Lung (tissue), 12 donors: ENCODE measurements around the gene LINC00305. TPM values are rescaled to one million over a fixed set of nuclear protein-coding genes. Genes with fewer than 3 reads are reported as not detected.

Experiments
- ATAC-seq: fragments of 200-7000 bp; cut with Tn5 transposase; one replicate; pipeline ENCODE4 v1.9.1; 2020; ENCODE audit warnings: moderate number of reproducible peaks; ENCODE audit not compliant: insufficient read depth, low FRiP score
- DNase-seq, 3 donors: peaks; one replicate each; pipeline ENCODE4 v3.0.0-alpha.2; 2013 to 2017
- H3K27ac ChIP-seq, 2 donors: one replicate each; pipeline ENCODE4 v1.5.1; 2013; ENCODE audit warnings: mild to moderate bottlenecking in 2 of 2, moderate library complexity in 2 of 2, control low read depth in 1 of 2, inconsistent platforms in 1 of 2, low read depth in 1 of 2, low read length in 1 of 2
- H3K27me3 ChIP-seq, 3 donors: one replicate each; pipeline ENCODE4 v1.5.1; 2013; ENCODE audit warnings: low read length in 2 of 3; ENCODE audit not compliant: control insufficient read depth in 3 of 3, insufficient read depth in 3 of 3
- H3K36me3 ChIP-seq, 4 donors: one replicate each; pipeline ENCODE4 v1.5.1; 2013; ENCODE audit warnings: low read length in 4 of 4, mild to moderate bottlenecking in 1 of 4, moderate library complexity in 1 of 4; ENCODE audit not compliant: control insufficient read depth in 4 of 4, insufficient read depth in 4 of 4
- H3K4me1 ChIP-seq, 5 donors: one replicate each; pipeline ENCODE4 v1.5.1; 2013; ENCODE audit warnings: low read length in 5 of 5, mild to moderate bottlenecking in 2 of 5, moderate library complexity in 1 of 5; ENCODE audit not compliant: control insufficient read depth in 5 of 5, insufficient read depth in 5 of 5
- H3K4me3 ChIP-seq: one replicate; pipeline ENCODE4 v1.5.1; 2013; ENCODE audit warnings: mild to moderate bottlenecking, control low read depth, moderate library complexity
- H3K9ac ChIP-seq, 2 donors: one replicate each; pipeline ENCODE4 v1.5.1; 2013; ENCODE audit warnings: low read length in 2 of 2, control low read depth in 1 of 2; ENCODE audit not compliant: insufficient read depth in 1 of 2
- H3K9me3 ChIP-seq, 4 donors: one replicate each; pipeline ENCODE4 v1.5.1; 2013; ENCODE audit warnings: low read length in 3 of 4, mild to moderate bottlenecking in 1 of 4, moderate library complexity in 1 of 4; ENCODE audit not compliant: control insufficient read depth in 4 of 4, insufficient read depth in 3 of 4
- CTCF ChIP-seq: IDR thresholded peaks from 2 replicates; pipeline ENCODE4 v1.5.1; 2012; ENCODE audit warnings: mild to moderate bottlenecking; ENCODE audit errors: control extremely low read depth, extremely low read depth
- WGBS, 2 donors: extraction: QIAGEN DNeasy Blood & Tissue Kit; methylation state at CpG; one replicate each; pipeline ENCODE4 v1.1.7; 2013; 5-methylcytosine and 5-hydroxymethylcytosine counted together
- polyA plus RNA-seq, 2 donors: library from polyadenylated mRNA; stranded (reverse); fragments of 200-250 nt; gene quantifications; one replicate each; pipeline ENCODE4 v1.2.1, GENCODE V29; 2013
- total RNA-seq, 2 donors: library from RNA; depleted of rRNA in 1 of 2; stranded (reverse); fragments of >200 nt in 1 of 2; gene quantifications; one replicate each; pipeline ENCODE4 v1.2.1, GENCODE V29; 2014 to 2021
- donor health status: control.
- donor health status: control.
- donor health status: Bipolar disorder and iron deficiency.
- donor health status: healthy.
- donor health status: DM: yes; HTN: yes; CAD: no.

LINC00305 gene
- total and polyA plus RNA-seq, 4 donors, result 0.44 TPM; not detected in 3

- ATAC-seq (no peak), DNase-seq (no peak)
- no peaks in the 10 kb centered on the region for H3K4me1 ChIP-seq
- no peak overlapping the region for H3K4me3 ChIP-seq
- WGBS, 2 donors, result 82% methylated on average over 5 of the region's 5 CpGs
- H3K27ac ChIP-seq, result no peak overlapping the region
- H3K36me3 ChIP-seq, result no peaks in the 10 kb centered on the region
- no peaks in the 10 kb centered on the region for H3K9me3 ChIP-seq
- no peak overlapping the region for H3K9ac ChIP-seq
- no peaks in the 10 kb centered on the region for H3K27me3 ChIP-seq
- TF ChIP-seq CTCF, result no peak
These were observed 30.0 kb upstream of the LINC00305 start for GRCh38 chr18:64178860-64179259.

GRCh38 chr18:64175432-64175831, 26.5 kb upstream of the LINC00305 start:
- Histone ChIP-seq H3K4me3 (no peak overlapping the region), H3K9ac (no peak overlapping the region), H3K27ac (no peak overlapping the region), H3K9me3 (peaks cover 0 to 3% (median 0%) of the 10 kb centered on the region in 4 donors), H3K4me1 (no peaks in the 10 kb centered on the region), H3K27me3 (no peaks in the 10 kb centered on the region), H3K36me3 (no peaks in the 10 kb centered on the region)
- ATAC-seq (no peak), DNase-seq (no peak)
- TF ChIP-seq CTCF, result no peak
- 77 to 82% methylated on average over 7 of the region's 7 CpGs for WGBS, 2 donors

GRCh38 chr18:64171576-64171975, 22.7 kb upstream of the LINC00305 start:
- no peaks in the 10 kb centered on the region for H3K27me3 ChIP-seq
- H3K27ac ChIP-seq, result no peak overlapping the region
- H3K9ac ChIP-seq, result no peak overlapping the region
- WGBS, 2 donors, result 67 to 97% methylated on average over 1 of the region's 1 CpG
- DNase-seq (no peak), ATAC-seq (no peak)
- H3K4me1 ChIP-seq, result no peaks in the 10 kb centered on the region
- peaks cover 0 to 3% (median 0%) of the 10 kb centered on the region in 4 donors for H3K9me3 ChIP-seq
- no peak for TF ChIP-seq CTCF
- no peak overlapping the region for H3K4me3 ChIP-seq
- H3K36me3 ChIP-seq, result no peaks in the 10 kb centered on the region

- Histone ChIP-seq H3K9me3 (peaks cover 0 to 3% (median 0%) of the 10 kb centered on the region in 4 donors), H3K4me3 (no peak overlapping the region), H3K27ac (no peak overlapping the region), H3K36me3 (no peaks in the 10 kb centered on the region), H3K27me3 (no peaks in the 10 kb centered on the region), H3K9ac (no peak overlapping the region), H3K4me1 (peaks cover 0 to 1% (median 0%) of the 10 kb centered on the region in 5 donors)
- ATAC-seq (no peak), DNase-seq (no peak)
- TF ChIP-seq CTCF, result no peak
These were observed 18.6 kb upstream of the LINC00305 start for GRCh38 chr18:64167408-64167925.
